ENCODE results near the gene ROBO1.

The ROBO1 gene

GRCh38 chr3:79664455-79664854, 103.3 kb downstream of the ROBO1 start:
- no peak for DNase-seq

- no peak for DNase-seq
These were observed 105.9 kb downstream of the ROBO1 start for GRCh38 chr3:79661896-79662295.

GRCh38 chr3:79657076-79657475, 110.7 kb downstream of the ROBO1 start:
- DNase-seq = no peak

GRCh38 chr3:79654019-79654418, 113.8 kb downstream of the ROBO1 start:
- no peak for DNase-seq

- no peak for DNase-seq
These were observed 114.5 kb downstream of the ROBO1 start for GRCh38 chr3:79653266-79653830.

- DNase-seq = no peak
These were observed 116.2 kb downstream of the ROBO1 start for GRCh38 chr3:79651536-79652065.

GRCh38 chr3:79639855-79640254, 127.9 kb downstream of the ROBO1 start:
- DNase-seq = no peak

GRCh38 chr3:79636372-79636771, 131.4 kb downstream of the ROBO1 start:
- DNase-seq = no peak

- DNase-seq = no peak
These were observed 135.0 kb downstream of the ROBO1 start for GRCh38 chr3:79632842-79633241.

- DNase-seq = no peak
These were observed 148.9 kb downstream of the ROBO1 start for GRCh38 chr3:79618883-79619282.

- no peak for DNase-seq
These were observed 161.4 kb downstream of the ROBO1 start for GRCh38 chr3:79606414-79606813.

- DNase-seq = no peak
These were observed 163.1 kb downstream of the ROBO1 start for GRCh38 chr3:79604681-79605080.

- DNase-seq = no peak
These were observed 165.4 kb downstream of the ROBO1 start for GRCh38 chr3:79602385-79602784.

GRCh38 chr3:79598594-79598993, 169.2 kb downstream of the ROBO1 start:
- DNase-seq = no peak

GRCh38 chr3:79597709-79598108, 170.1 kb downstream of the ROBO1 start:
- no peak for DNase-seq

GRCh38 chr3:79587150-79587549, 180.6 kb downstream of the ROBO1 start:
- no peak for DNase-seq

GRCh38 chr3:79586232-79586631, 181.6 kb downstream of the ROBO1 start:
- no peak for DNase-seq

- no peak for DNase-seq
These were observed 194.9 kb downstream of the ROBO1 start for GRCh38 chr3:79572930-79573329.

GRCh38 chr3:79568938-79569337, 198.9 kb downstream of the ROBO1 start:
- DNase-seq = no peak

- DNase-seq = no peak
These were observed 203.6 kb downstream of the ROBO1 start for GRCh38 chr3:79564192-79564591.

GRCh38 chr3:79560698-79561097, 207.1 kb downstream of the ROBO1 start:
- no peak for DNase-seq

GRCh38 chr3:79558943-79559342, 208.9 kb downstream of the ROBO1 start:
- DNase-seq = no peak

- DNase-seq = no peak
These were observed 212.1 kb downstream of the ROBO1 start for GRCh38 chr3:79555655-79556054.

GRCh38 chr3:79551997-79552396, 215.8 kb downstream of the ROBO1 start:
- DNase-seq = no peak

- DNase-seq = no peak
These were observed 216.4 kb downstream of the ROBO1 start for GRCh38 chr3:79551321-79551892.
